IPS DF 6.9 (cell line): ENCODE results near the gene GFER.
A peak's percentile ranks its signal among the peaks of the same experiment; 100 is the strongest.

ENCODE experiments used
- DNase-seq: peaks from one replicate; pipeline ENCODE4 v3.0.0-alpha.2; 2013; ENCODE audit warnings: low read depth, low spot score
- H3K27ac ChIP-seq: one replicate; pipeline ENCODE4 v1.5.1; 2013; ENCODE audit warnings: low read length, control low read depth
- H3K27me3 ChIP-seq: 2 replicates; pipeline ENCODE4 v1.6.1; 2013; ENCODE audit warnings: mild to moderate bottlenecking, low read length; ENCODE audit not compliant: control insufficient read depth, insufficient read depth
- H3K36me3 ChIP-seq: 2 replicates; pipeline ENCODE4 v1.6.1; 2013; ENCODE audit warnings: low read length; ENCODE audit not compliant: control insufficient read depth, insufficient read depth
- H3K4me1 ChIP-seq: 2 replicates; pipeline ENCODE4 v1.6.1; 2013; ENCODE audit warnings: low read length; ENCODE audit not compliant: control insufficient read depth, insufficient read depth
- H3K4me3 ChIP-seq: 2 replicates; pipeline ENCODE4 v1.5.1; 2013; ENCODE audit warnings: mild to moderate bottlenecking, low read length
- H3K9me3 ChIP-seq: 2 replicates; pipeline ENCODE4 v1.6.1; 2013; ENCODE audit warnings: low read length, inconsistent platforms; ENCODE audit not compliant: control insufficient read depth, insufficient read depth
- WGBS: extraction: QIAGEN DNeasy Blood & Tissue Kit; methylation state at CpG from one replicate; pipeline ENCODE4 v1.1.7; 2013; ENCODE audit warnings: mixed read lengths, missing lambda C conversion rate; ENCODE audit not compliant: insufficient read length, insufficient coverage; 5-methylcytosine and 5-hydroxymethylcytosine counted together

The GFER gene

GRCh38 chr16:1982013-1982433, 2.0 kb upstream of the GFER start:
- no CpG with 5 or more reads among the region's 5 CpGs for WGBS
- Histone ChIP-seq H3K4me1 (peaks cover 3% of the 10 kb centered on the region; the same call in 1 of the 2 replicates), H3K9me3 (no peaks in the 10 kb centered on the region), H3K27ac (no peak overlapping the region), H3K4me3 (no peak overlapping the region), H3K27me3 (peaks cover 11% of the 10 kb centered on the region; the same call in 1 of the 2 replicates), H3K36me3 (peaks cover 21% of the 10 kb centered on the region)
- no peak for DNase-seq

GRCh38 chr16:1982991-1983543, 926 bp upstream of the GFER start:
- H3K27ac ChIP-seq: no peak overlapping the region
- H3K4me3 ChIP-seq: no peak overlapping the region; the same call in 1 of the 2 replicates
- no peak for DNase-seq

GRCh38 chr16:1984347-1985225, 593 bp downstream of the GFER start:
- peaks cover 7% of the 10 kb centered on the region; the same call in 1 of the 2 replicates for H3K4me1 ChIP-seq
- peaks cover 9% of the 10 kb centered on the region for H3K36me3 ChIP-seq
- H3K9me3 ChIP-seq: no peaks in the 10 kb centered on the region
- peaks cover 11% of the 10 kb centered on the region; the same call in 1 of the 2 replicates for H3K27me3 ChIP-seq
- no peak for DNase-seq
- no peak overlapping the region for H3K27ac ChIP-seq
- WGBS: no CpG with 5 or more reads among the region's 58 CpGs
- peak overlapping the region; percentile 68 for H3K4me3 ChIP-seq

More at GRCh38 chr16:1982991-1983543, 926 bp upstream of the GFER start:
- H3K36me3 ChIP-seq: peaks cover 10% of the 10 kb centered on the region
- H3K9me3 ChIP-seq: no peaks in the 10 kb centered on the region
- H3K27me3 ChIP-seq: peaks cover 11% of the 10 kb centered on the region; the same call in 1 of the 2 replicates
- peaks cover 3% of the 10 kb centered on the region; the same call in 1 of the 2 replicates for H3K4me1 ChIP-seq
- no CpG with 5 or more reads among the region's 19 CpGs for WGBS

DNA sequence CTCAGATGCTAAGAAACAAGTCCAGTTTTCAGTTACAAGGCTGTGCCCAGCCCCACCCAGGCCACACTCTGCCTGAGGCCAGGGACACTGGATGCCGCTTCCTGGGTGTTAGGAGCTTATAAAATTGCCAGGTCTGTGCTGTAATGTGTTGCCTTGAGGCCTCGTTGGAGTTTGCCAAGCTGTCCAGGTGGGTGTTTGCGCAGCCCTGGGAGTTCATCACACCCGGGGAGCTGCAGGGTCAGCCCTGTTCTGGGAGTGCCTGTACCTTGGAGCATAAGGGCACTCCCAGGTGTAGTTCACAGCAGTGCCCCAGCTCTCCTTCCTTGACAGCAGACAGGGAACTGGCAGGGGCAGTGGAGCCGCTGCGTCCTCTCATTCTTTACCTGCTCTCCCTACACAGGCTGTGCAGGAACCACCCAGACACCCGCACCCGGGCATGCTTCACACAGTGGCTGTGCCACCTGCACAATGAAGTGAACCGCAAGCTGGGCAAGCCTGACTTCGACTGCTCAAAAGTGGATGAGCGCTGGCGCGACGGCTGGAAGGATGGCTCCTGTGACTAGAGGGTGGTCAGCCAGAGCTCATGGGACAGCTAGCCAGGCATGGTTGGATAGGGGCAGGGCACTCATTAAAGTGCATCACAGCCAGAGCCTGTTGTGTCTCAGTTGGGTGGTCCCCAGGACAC, 1.6 kb downstream of the GFER start:
- Histone ChIP-seq H3K27ac (no peak overlapping the region), H3K4me1 (peaks cover 6% of the 10 kb centered on the region; the same call in 1 of the 2 replicates), H3K27me3 (peaks cover 10% of the 10 kb centered on the region; the same call in 1 of the 2 replicates), H3K4me3 (no peak overlapping the region), H3K36me3 (peaks cover 9% of the 10 kb centered on the region), H3K9me3 (no peaks in the 10 kb centered on the region)
- WGBS: no CpG with 5 or more reads among the region's 14 CpGs
- DNase-seq: no peak

- Histone ChIP-seq H3K4me3 (no peak overlapping the region), H3K27ac (no peak overlapping the region), H3K4me1 (peaks cover 9% of the 10 kb centered on the region), H3K36me3 (peaks cover 9% of the 10 kb centered on the region), H3K9me3 (no peaks in the 10 kb centered on the region), H3K27me3 (peaks cover 6% of the 10 kb centered on the region; the same call in 1 of the 2 replicates)
- no peak for DNase-seq
- WGBS: no CpG with 5 or more reads among the region's 10 CpGs
Observed at GRCh38 chr16:1987198-1987597, 3.2 kb downstream of the GFER start.

DNA sequence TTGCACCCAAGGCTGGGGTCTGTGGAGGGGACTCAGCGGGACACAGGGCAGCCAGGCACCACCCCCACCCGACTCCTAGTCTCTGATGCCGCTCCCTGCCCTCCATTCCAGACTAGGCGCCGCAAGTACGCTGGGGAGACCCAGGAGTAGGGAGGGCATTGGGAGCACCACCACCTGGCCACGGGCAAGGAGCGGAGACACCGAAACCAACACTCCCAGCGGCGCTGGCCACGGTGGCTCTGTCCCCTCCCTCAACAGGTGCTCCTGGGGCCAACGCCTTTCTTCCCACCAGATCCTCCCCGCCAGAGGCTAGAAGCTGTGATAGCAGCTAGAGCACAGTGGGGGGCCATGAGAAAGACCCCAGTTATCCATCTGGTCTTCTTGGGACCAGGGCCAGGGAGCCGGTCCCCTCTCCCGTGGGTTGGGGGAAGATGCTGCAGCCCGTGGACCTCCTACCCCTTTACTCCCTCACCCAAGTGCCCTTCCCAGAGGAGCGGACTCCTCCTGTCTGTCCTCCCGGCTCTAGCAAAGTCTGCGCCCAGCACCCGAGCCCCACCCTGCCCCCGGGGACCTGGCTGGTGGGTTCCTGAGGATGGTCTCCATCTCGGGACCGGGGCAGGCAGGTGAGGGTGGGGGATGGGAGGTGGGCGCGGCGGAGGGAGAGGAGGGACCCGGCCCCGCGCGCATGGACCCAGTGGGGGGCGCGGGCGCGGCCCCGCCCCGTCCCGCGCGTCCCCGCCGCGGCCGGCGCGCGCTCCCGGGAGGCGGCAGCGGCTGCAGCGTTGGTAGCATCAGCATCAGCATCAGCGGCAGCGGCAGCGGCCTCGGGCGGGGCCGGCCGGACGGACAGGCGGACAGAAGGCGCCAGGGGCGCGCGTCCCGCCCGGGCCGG, 5.5 kb downstream of the GFER start, which contains the start of gene SYNGR3:
SYNGR3 (plus strand) TSS at position 762 of the 892 bp plus-strand sequence. CDS start 133 bp downstream, outside the sequence.
- peaks cover 9% of the 10 kb centered on the region for H3K36me3 ChIP-seq
- H3K9me3 ChIP-seq: no peaks in the 10 kb centered on the region
- H3K27ac ChIP-seq: no peak within 1 kb of the TSS
- peaks cover 2% of the 10 kb centered on the region; the same call in 1 of the 2 replicates for H3K27me3 ChIP-seq
- no CpG with 5 or more reads among the region's 67 CpGs for WGBS
- peaks cover 9% of the 10 kb centered on the region for H3K4me1 ChIP-seq
- peak within 1 kb of the TSS; percentile 63 for H3K4me3 ChIP-seq
- DNase-seq: no peak

- Histone ChIP-seq H3K4me3 (peak overlapping the region; percentile 63), H3K9me3 (no peaks in the 10 kb centered on the region), H3K36me3 (peaks cover 9% of the 10 kb centered on the region), H3K27me3 (peaks cover 2% of the 10 kb centered on the region; the same call in 1 of the 2 replicates), H3K27ac (no peak overlapping the region), H3K4me1 (peaks cover 9% of the 10 kb centered on the region)
- no peak for DNase-seq
- no CpG with 5 or more reads among the region's 25 CpGs for WGBS
Observed at GRCh38 chr16:1990101-1990350, 6.0 kb downstream of the GFER start.

GRCh38 chr16:1990351-1991134, 6.5 kb downstream of the GFER start:
- no peak overlapping the region for H3K27ac ChIP-seq
- H3K36me3 ChIP-seq: peaks cover 7% of the 10 kb centered on the region
- H3K4me1 ChIP-seq: peaks cover 9% of the 10 kb centered on the region
- no peaks in the 10 kb centered on the region for H3K9me3 ChIP-seq
- peaks cover 2% of the 10 kb centered on the region; the same call in 1 of the 2 replicates for H3K27me3 ChIP-seq
- DNase-seq: no peak
- no CpG with 5 or more reads among the region's 50 CpGs for WGBS
- H3K4me3 ChIP-seq: peak overlapping the region; percentile 63; the same call in 1 of the 2 replicates

DNA sequence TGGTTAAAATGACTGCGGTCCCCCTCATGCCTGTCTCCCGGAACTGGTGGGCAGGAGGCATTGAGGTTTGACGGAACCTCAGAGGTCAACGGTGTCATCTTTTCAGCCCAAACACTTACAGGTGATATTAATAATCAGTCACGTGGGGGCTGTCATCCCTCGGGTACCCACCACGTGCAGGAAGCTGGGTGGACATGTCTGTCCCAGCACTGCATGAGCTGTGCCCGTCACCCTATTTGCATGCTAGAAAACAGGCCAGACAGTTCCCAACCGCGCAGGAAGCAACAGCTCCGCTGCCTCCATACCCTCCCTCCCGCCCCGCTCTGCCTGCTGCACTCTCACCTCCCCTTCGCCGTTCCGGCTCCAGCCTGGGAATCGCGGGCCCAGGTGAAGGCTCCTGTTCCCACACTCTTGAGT, 7.2 kb downstream of the GFER start:
- Histone ChIP-seq H3K27me3 (peaks cover 2% of the 10 kb centered on the region; the same call in 1 of the 2 replicates), H3K27ac (no peak overlapping the region), H3K4me1 (peaks cover 9% of the 10 kb centered on the region), H3K36me3 (peaks cover 2% of the 10 kb centered on the region), H3K4me3 (no peak overlapping the region; the same call in 1 of the 2 replicates), H3K9me3 (no peaks in the 10 kb centered on the region)
- WGBS: no CpG with 5 or more reads among the region's 18 CpGs
- no peak for DNase-seq
